GM23338 (cell line): ENCODE data around the gene HMGCLL1. TPM values are rescaled to one million over a fixed set of nuclear protein-coding genes. Genes with fewer than 3 reads are reported as not detected.

ENCODE experiments used
- ATAC-seq: fragments of 200-7000 bp; cut with Tn5 transposase; 3 replicates; pipeline ENCODE4 v1.9.1; 2020
- DNase-seq: peaks from one replicate; pipeline ENCODE4 v3.0.0-alpha.2; 2015; ENCODE audit warnings: low spot score
- H2AFZ ChIP-seq: fragments of 200-600 bp; sonication (generic); 2 replicates; pipeline ENCODE4 v1.8.0; 2016; ENCODE audit warnings: antibody characterized with exemption, mild to moderate bottlenecking, moderate library complexity
- H3F3A ChIP-seq: fragments of 200-600 bp; sonication (generic); replicated peaks from 2 replicates; pipeline ENCODE4 v1.8.0; 2017; ENCODE audit warnings: antibody characterized with exemption, mixed run types, low read depth
- H3K27ac ChIP-seq: fragments of 200-600 bp; sonication (generic); 2 replicates; pipeline ENCODE4 v1.6.1; 2016; ENCODE audit warnings: low read depth
- H3K27me3 ChIP-seq: fragments of 200-600 bp; sonication (generic); 2 replicates; pipeline ENCODE4 v1.8.0; 2016; ENCODE audit warnings: mild to moderate bottlenecking, mixed run types, moderate library complexity; ENCODE audit not compliant: insufficient read depth
- H3K36me3 ChIP-seq: fragments of 200-600 bp; sonication (generic); 2 replicates; pipeline ENCODE4 v1.8.0; 2016; ENCODE audit warnings: mild to moderate bottlenecking; ENCODE audit not compliant: insufficient read depth
- H3K4me1 ChIP-seq: fragments of 200-600 bp; sonication (generic); 2 replicates; pipeline ENCODE4 v1.8.0; 2016; ENCODE audit warnings: mild to moderate bottlenecking, moderate library complexity; ENCODE audit not compliant: insufficient read depth
- H3K4me2 ChIP-seq: fragments of 200-600 bp; sonication (generic); 2 replicates; pipeline ENCODE4 v1.7.1; 2017; ENCODE audit warnings: mixed run types
- H3K4me3 ChIP-seq: fragments of 200-600 bp; sonication (generic); 2 replicates; pipeline ENCODE4 v1.6.1; 2016; ENCODE audit warnings: mixed run types
- H3K79me2 ChIP-seq: fragments of 200-600 bp; sonication (generic); replicated peaks from 2 replicates; pipeline ENCODE4 v1.8.0; 2017; ENCODE audit warnings: mild to moderate bottlenecking; ENCODE audit not compliant: insufficient read depth
- H3K9me2 ChIP-seq: fragments of 200-600 bp; sonication (generic); 2 replicates; pipeline ENCODE4 v1.8.0; 2017; ENCODE audit not compliant: insufficient read depth
- H4K20me1 ChIP-seq: fragments of 200-600 bp; sonication (generic); replicated peaks from 2 replicates; pipeline ENCODE4 v1.8.0; 2017; ENCODE audit warnings: mild to moderate bottlenecking; ENCODE audit not compliant: insufficient read depth
- H3K27ac Mint-ChIP-seq: 2 replicates; pipeline ENCODE4 v1.8.0; 2020; ENCODE audit warnings: inconsistent platforms, mild to moderate bottlenecking, moderate library complexity, mixed read lengths
- H3K27me3 Mint-ChIP-seq: 3 replicates; pipeline ENCODE4 v1.8.0; 2022; ENCODE audit warnings: low read depth, mild to moderate bottlenecking, moderate library complexity, mixed read lengths, inconsistent platforms; ENCODE audit not compliant: insufficient read depth, poor library complexity
- H3K36me3 Mint-ChIP-seq: 3 replicates; pipeline ENCODE4 v1.8.0; 2021; ENCODE audit warnings: low read depth, mild to moderate bottlenecking, inconsistent platforms, moderate library complexity, mixed read lengths
- H3K4me1 Mint-ChIP-seq: 3 replicates; pipeline ENCODE4 v1.8.0; 2020; ENCODE audit warnings: mild to moderate bottlenecking, inconsistent platforms, mixed read lengths
- H3K4me3 Mint-ChIP-seq: 3 replicates; pipeline ENCODE4 v1.8.0; 2021; ENCODE audit warnings: moderate library complexity, mild to moderate bottlenecking, inconsistent platforms, mixed read lengths
- H3K9me3 Mint-ChIP-seq: 3 replicates; pipeline ENCODE4 v1.8.0; 2020; ENCODE audit warnings: moderate library complexity, mild to moderate bottlenecking, inconsistent platforms, mixed read lengths
- EZH2 ChIP-seq: fragments of 200-600 bp; sonication (generic); IDR thresholded peaks from one replicate; pipeline ENCODE4 v1.8.0; 2017; ENCODE audit warnings: antibody characterized with exemption, mild to moderate bottlenecking, low read depth; ENCODE audit not compliant: unreplicated experiment
- JUNB ChIP-seq: IDR thresholded peaks from one replicate; pipeline ENCODE4 v1.6.1; 2016; ENCODE audit warnings: antibody characterized with exemption; ENCODE audit not compliant: unreplicated experiment
- NANOG ChIP-seq: IDR thresholded peaks from 2 replicates; pipeline ENCODE4 v1.6.1; 2016; ENCODE audit warnings: antibody characterized with exemption, borderline replicate concordance
- POLR2AphosphoS5 ChIP-seq: IDR thresholded peaks from 2 replicates; pipeline ENCODE4 v1.6.1; 2016; ENCODE audit warnings: antibody characterized with exemption, low read depth
- REST ChIP-seq: IDR thresholded peaks from one replicate; pipeline ENCODE4 v1.6.1; 2018; ENCODE audit warnings: antibody characterized with exemption; ENCODE audit not compliant: unreplicated experiment
- ZNF462 ChIP-seq: fragments of 250-450 bp; sonication (Bioruptor Pico); IDR thresholded peaks from 2 replicates; pipeline ENCODE4 v1.5.0; 2020; ENCODE audit warnings: mild to moderate bottlenecking, moderate library complexity
- polyA plus RNA-seq: library from polyadenylated mRNA; unstranded; fragments of >200 nt; fragmentation: Nextera tagmentation; extraction: Ambion mirVana; gene quantifications from 2 replicates; pipeline ENCODE4 v1.2.1, GENCODE V29; 2016
- total RNA-seq: library from RNA; depleted of rRNA; stranded (reverse); fragments of >200 nt; shearing (Covaris generic); gene quantifications from 2 replicates; pipeline ENCODE4 v1.2.3, GENCODE V29; 2014

HMGCLL1 gene
- total and polyA plus RNA-seq, 2 experiments from 2014 or later, result 0.24 TPM; not detected in 1

GRCh38 chr6:55562318-55562717, 16.7 kb downstream of the HMGCLL1 start:
- H3K4me1 ChIP-seq, result no peaks in the 10 kb centered on the region
- no peak overlapping the region for H3K4me3 ChIP-seq
- no peaks in the 10 kb centered on the region for H3F3A ChIP-seq
- Mint-ChIP-seq H3K27me3 (no peaks in the 10 kb centered on the region), H3K4me1 (no peaks in the 10 kb centered on the region; the same call in 2 of the 3 replicates), H3K9me3 (no peaks in the 10 kb centered on the region), H3K27ac (no peak overlapping the region), H3K36me3 (no peaks in the 10 kb centered on the region), H3K4me3 (no peak overlapping the region)
- no peaks in the 10 kb centered on the region for H4K20me1 ChIP-seq
- ATAC-seq (no peak), DNase-seq (no peak)
- H3K27ac ChIP-seq, result no peak overlapping the region
- H3K4me2 ChIP-seq, result no peak overlapping the region
- H2AFZ ChIP-seq, result no peak overlapping the region
- no peaks in the 10 kb centered on the region for H3K36me3 ChIP-seq
- no peaks in the 10 kb centered on the region for H3K27me3 ChIP-seq
- TF ChIP-seq ZNF462 (CRISPR knock-in tag), result no peak
- TF ChIP-seq EZH2, result no peak
- no peak for TF ChIP-seq POLR2AphosphoS5
- no peak for TF ChIP-seq REST
- no peak for TF ChIP-seq JUNB
- no peak for TF ChIP-seq NANOG
- no peaks in the 10 kb centered on the region for H3K9me2 ChIP-seq
- no peaks in the 10 kb centered on the region for H3K79me2 ChIP-seq
